Stimulated activated naive CD8-positive, alpha-beta T cell treated with anti-CD3 and anti-CD28 coated beads, Interleukin-15, Interleukin-2, amounts not matched to agents 100 ng/mL and 50 ng/mL, for 24 hours (primary cell): ENCODE measurements around the gene IL18R1.
A peak's percentile ranks its signal among the peaks of the same experiment; 100 is the strongest.

Experiments used
- H3K27ac Mint-ChIP-seq: one replicate; pipeline ENCODE4 v1.8.0; 2021; ENCODE audit warnings: mild to moderate bottlenecking, mixed read lengths
- H3K27me3 Mint-ChIP-seq: one replicate; pipeline ENCODE4 v1.8.0; 2021; ENCODE audit warnings: mixed read lengths
- H3K36me3 Mint-ChIP-seq: one replicate; pipeline ENCODE4 v1.8.0; 2021; ENCODE audit warnings: low read depth, mixed read lengths
- H3K4me1 Mint-ChIP-seq: one replicate; pipeline ENCODE4 v1.8.0; 2021; ENCODE audit warnings: low read depth, mixed read lengths
- H3K4me3 Mint-ChIP-seq: one replicate; pipeline ENCODE4 v1.8.0; 2021; ENCODE audit warnings: mild to moderate bottlenecking, mixed read lengths
- H3K9me3 Mint-ChIP-seq: one replicate; pipeline ENCODE4 v1.8.0; 2021; ENCODE audit warnings: mixed read lengths

IL18R1 gene

GRCh38 chr2:102336502-102336945 is 19.1 kb upstream of the IL18R1 start:
- Mint-ChIP-seq H3K36me3 (no peaks in the 10 kb centered on the region), H3K27me3 (no peaks in the 10 kb centered on the region), H3K9me3 (no peaks in the 10 kb centered on the region), H3K27ac (no peak overlapping the region), H3K4me1 (peaks cover 33% of the 10 kb centered on the region), H3K4me3 (no peak overlapping the region)

- Mint-ChIP-seq H3K9me3 (no peaks in the 10 kb centered on the region), H3K36me3 (no peaks in the 10 kb centered on the region), H3K4me3 (no peak overlapping the region), H3K27ac (no peak overlapping the region), H3K27me3 (no peaks in the 10 kb centered on the region), H3K4me1 (peaks cover 33% of the 10 kb centered on the region)
Observed at GRCh38 chr2:102337012-102337411, 18.6 kb upstream of the IL18R1 start.

GRCh38 chr2:102337481-102338386 is 17.9 kb upstream of the IL18R1 start:
- Mint-ChIP-seq H3K36me3 (no peaks in the 10 kb centered on the region), H3K9me3 (no peaks in the 10 kb centered on the region), H3K4me3 (no peak overlapping the region), H3K27ac (peak overlapping the region; percentile 43), H3K27me3 (no peaks in the 10 kb centered on the region), H3K4me1 (peaks cover 33% of the 10 kb centered on the region)

GRCh38 chr2:102340778-102341177 is 14.8 kb upstream of the IL18R1 start:
- H3K27ac Mint-ChIP-seq, result no peak overlapping the region
- H3K27me3 Mint-ChIP-seq, result no peaks in the 10 kb centered on the region
- peaks cover 23% of the 10 kb centered on the region for H3K4me1 Mint-ChIP-seq
- no peak overlapping the region for H3K4me3 Mint-ChIP-seq
- H3K9me3 Mint-ChIP-seq, result no peaks in the 10 kb centered on the region
- no peaks in the 10 kb centered on the region for H3K36me3 Mint-ChIP-seq

- H3K27ac Mint-ChIP-seq, result no peak overlapping the region
Observed at GRCh38 chr2:102342888-102343287, 12.7 kb upstream of the IL18R1 start.

GRCh38 chr2:102344397-102344796 is 11.2 kb upstream of the IL18R1 start:
- Mint-ChIP-seq H3K9me3 (no peaks in the 10 kb centered on the region), H3K36me3 (no peaks in the 10 kb centered on the region), H3K4me1 (peaks cover 6% of the 10 kb centered on the region), H3K4me3 (no peak overlapping the region), H3K27ac (no peak overlapping the region), H3K27me3 (no peaks in the 10 kb centered on the region)

More at GRCh38 chr2:102342888-102343287, 12.7 kb upstream of the IL18R1 start:
- Mint-ChIP-seq H3K27me3 (no peaks in the 10 kb centered on the region), H3K4me1 (peaks cover 13% of the 10 kb centered on the region), H3K9me3 (no peaks in the 10 kb centered on the region), H3K4me3 (no peak overlapping the region), H3K36me3 (no peaks in the 10 kb centered on the region)

- Mint-ChIP-seq H3K27ac (no peak overlapping the region), H3K9me3 (no peaks in the 10 kb centered on the region), H3K27me3 (no peaks in the 10 kb centered on the region), H3K4me3 (no peak overlapping the region), H3K4me1 (peaks cover 10% of the 10 kb centered on the region), H3K36me3 (no peaks in the 10 kb centered on the region)
Observed at GRCh38 chr2:102345329-102345920, 10.2 kb upstream of the IL18R1 start.

- Mint-ChIP-seq H3K27ac (peak overlapping the region; percentile 14), H3K9me3 (no peaks in the 10 kb centered on the region), H3K36me3 (no peaks in the 10 kb centered on the region), H3K4me1 (peaks cover 10% of the 10 kb centered on the region), H3K27me3 (no peaks in the 10 kb centered on the region), H3K4me3 (no peak overlapping the region)
Observed at GRCh38 chr2:102346381-102347130, 9.0 kb upstream of the IL18R1 start.

GRCh38 chr2:102350137-102350793 is 5.3 kb upstream of the IL18R1 start:
- Mint-ChIP-seq H3K9me3 (no peaks in the 10 kb centered on the region), H3K4me3 (no peak overlapping the region), H3K27ac (no peak overlapping the region), H3K4me1 (peaks cover 21% of the 10 kb centered on the region), H3K27me3 (no peaks in the 10 kb centered on the region), H3K36me3 (no peaks in the 10 kb centered on the region)

- H3K27ac Mint-ChIP-seq, result peak overlapping the region; percentile 93
- H3K9me3 Mint-ChIP-seq, result no peaks in the 10 kb centered on the region
- peaks cover 65% of the 10 kb centered on the region for H3K4me1 Mint-ChIP-seq
- peaks cover 33% of the 10 kb centered on the region for H3K36me3 Mint-ChIP-seq
- H3K27me3 Mint-ChIP-seq, result no peaks in the 10 kb centered on the region
- H3K4me3 Mint-ChIP-seq, result peak overlapping the region; percentile 94
Observed at GRCh38 chr2:102356381-102356712, 751 bp downstream of the IL18R1 start.

- no peaks in the 10 kb centered on the region for H3K9me3 Mint-ChIP-seq
- no peaks in the 10 kb centered on the region for H3K27me3 Mint-ChIP-seq
- peak overlapping the region; percentile 94 for H3K4me3 Mint-ChIP-seq
- peaks cover 69% of the 10 kb centered on the region for H3K4me1 Mint-ChIP-seq
- H3K27ac Mint-ChIP-seq, result peak overlapping the region; percentile 93
- peaks cover 37% of the 10 kb centered on the region for H3K36me3 Mint-ChIP-seq
Observed at GRCh38 chr2:102356741-102357140, 1.1 kb downstream of the IL18R1 start.

- H3K36me3 Mint-ChIP-seq, result peaks cover 47% of the 10 kb centered on the region
Observed at GRCh38 chr2:102357937-102358336, 2.3 kb downstream of the IL18R1 start.

GRCh38 chr2:102358496-102358895 is 2.9 kb downstream of the IL18R1 start:
- peak overlapping the region; percentile 38 for H3K27ac Mint-ChIP-seq
- no peaks in the 10 kb centered on the region for H3K27me3 Mint-ChIP-seq
- H3K4me1 Mint-ChIP-seq, result peaks cover 85% of the 10 kb centered on the region
- H3K4me3 Mint-ChIP-seq, result peak overlapping the region; percentile 94
- H3K36me3 Mint-ChIP-seq, result peaks cover 53% of the 10 kb centered on the region
- peaks cover 4% of the 10 kb centered on the region for H3K9me3 Mint-ChIP-seq

More at GRCh38 chr2:102357937-102358336, 2.3 kb downstream of the IL18R1 start:
- Mint-ChIP-seq H3K4me3 (peak overlapping the region; percentile 94), H3K4me1 (peaks cover 79% of the 10 kb centered on the region), H3K27ac (peak overlapping the region; percentile 57), H3K27me3 (no peaks in the 10 kb centered on the region), H3K9me3 (no peaks in the 10 kb centered on the region)

GRCh38 chr2:102359527-102359926 is 3.9 kb downstream of the IL18R1 start:
- Mint-ChIP-seq H3K27me3 (no peaks in the 10 kb centered on the region), H3K4me3 (peak overlapping the region; percentile 94), H3K9me3 (peaks cover 13% of the 10 kb centered on the region), H3K36me3 (peaks cover 63% of the 10 kb centered on the region), H3K4me1 (peaks cover 91% of the 10 kb centered on the region), H3K27ac (no peak overlapping the region)
